Fibroblast of skin of left biceps (primary cell): ENCODE measurements around the gene LRRC7.
A peak's percentile ranks its signal among the peaks of the same experiment; 100 is the strongest.
"Not testable (repeated sequence)": the region's sequence is repeated elsewhere in the genome, so short reads cannot be mapped to it uniquely, and the experiment has no call there.

ENCODE experiments used
- DNase-seq, 2 experiments: peaks; one replicate each; pipeline ENCODE4 v3.0.0-alpha.2; 2013; ENCODE audit warnings: low read depth in 2 of 2

The LRRC7 gene

DNA sequence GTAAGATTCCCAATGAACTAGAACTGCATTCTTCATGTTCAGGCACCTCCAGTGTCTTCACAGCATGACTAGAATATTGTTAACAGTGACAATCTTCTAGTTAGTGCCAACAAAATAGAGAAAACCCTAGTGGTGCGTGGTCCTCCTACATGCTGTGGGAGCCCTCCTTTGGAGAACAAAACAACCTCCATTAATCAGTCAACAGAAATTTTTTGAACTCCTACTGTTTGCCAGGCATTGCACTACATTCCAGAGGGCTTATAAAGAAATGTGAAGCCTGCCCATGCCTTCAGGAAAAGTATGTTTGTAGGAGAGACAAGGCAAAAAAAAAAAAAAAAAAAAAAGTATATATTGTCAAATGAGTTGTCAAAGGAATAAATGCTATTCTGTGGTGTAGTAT is 385.0 kb downstream of the LRRC7 start:
- DNase-seq: no peak

DNA sequence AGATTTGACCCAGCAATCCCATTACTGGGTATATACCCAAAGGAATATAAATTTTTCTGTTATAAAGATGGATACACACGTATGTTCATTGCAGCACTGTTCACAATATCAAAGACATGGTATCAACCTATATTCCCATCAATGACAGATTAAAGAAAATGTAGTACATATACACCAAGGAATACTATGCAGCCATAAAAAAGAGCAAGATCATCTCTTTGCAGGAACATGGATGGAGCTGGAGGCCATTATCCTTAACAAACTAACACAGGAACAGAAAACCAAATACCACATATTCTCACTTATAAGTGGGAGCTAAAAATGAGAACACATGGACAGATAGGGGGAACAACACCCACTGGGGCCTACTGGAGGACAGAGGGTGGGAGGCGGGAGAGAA is 394.7 kb downstream of the LRRC7 start:
- not testable (repeated sequence) for DNase-seq

DNA sequence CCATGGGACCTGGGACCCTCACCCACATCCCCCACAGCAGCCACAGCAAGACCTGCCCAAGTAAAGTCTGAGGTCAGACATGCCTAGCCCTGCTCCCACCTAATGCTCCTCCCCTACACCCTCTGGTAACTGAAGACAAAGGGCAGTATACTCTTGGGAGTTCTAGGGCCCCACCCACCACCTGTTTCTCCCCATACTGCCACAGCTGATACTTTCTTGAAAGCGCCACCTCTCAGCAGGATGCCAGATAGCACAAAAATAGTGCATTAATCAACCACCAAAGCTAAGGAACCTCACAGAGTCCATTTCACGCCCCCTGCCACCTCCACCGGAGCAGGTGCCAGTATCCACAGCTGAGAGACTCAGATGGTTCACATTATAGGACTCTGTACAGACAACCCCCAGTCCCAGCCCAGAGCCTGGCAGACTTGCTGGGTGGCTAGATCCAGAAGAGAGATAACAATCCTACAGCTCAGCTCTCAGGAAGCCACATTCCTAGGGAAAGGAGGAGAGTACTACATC is 399.6 kb downstream of the LRRC7 start:
- DNase-seq: no peak

DNA sequence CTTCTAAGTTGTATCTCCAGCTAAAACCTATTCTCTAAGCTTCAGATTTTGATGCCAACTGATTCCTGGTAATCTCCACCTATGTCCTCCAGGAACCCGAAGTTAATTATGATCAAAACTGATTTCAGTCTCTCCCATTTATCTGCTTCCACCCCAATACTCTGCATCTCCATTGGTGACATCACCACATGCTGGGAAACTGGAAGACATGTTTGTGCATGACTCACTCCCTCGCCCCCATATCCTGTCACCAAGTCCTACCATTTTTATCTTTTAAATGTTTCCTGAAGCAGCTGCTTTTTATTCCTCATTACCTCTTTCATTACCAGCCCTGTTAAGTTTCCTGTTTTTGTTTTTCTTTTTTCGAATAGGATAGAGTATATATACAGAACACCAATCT is 409.2 kb downstream of the LRRC7 start:
- peak in 1 of 2 experiments; percentile 10 for DNase-seq

DNA sequence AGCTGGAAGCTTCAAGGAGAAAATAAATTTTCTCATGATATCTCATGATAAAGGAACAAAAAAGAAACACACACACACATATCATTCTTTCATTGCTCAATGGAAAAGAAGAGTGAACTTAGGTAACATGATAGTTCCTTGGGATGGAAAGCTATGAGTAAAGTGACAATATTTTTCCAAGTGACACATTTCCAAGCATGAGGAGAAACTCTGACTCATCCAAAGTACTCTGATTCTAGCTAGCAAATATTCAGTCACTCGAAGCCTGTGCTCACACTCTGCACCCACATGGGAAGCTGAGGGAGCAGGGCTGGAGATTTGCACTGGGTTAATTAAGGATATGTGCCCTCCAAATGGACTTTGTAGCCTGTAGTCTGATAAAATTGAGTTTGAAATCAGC is 415.3 kb downstream of the LRRC7 start:
- no peak for DNase-seq

DNA sequence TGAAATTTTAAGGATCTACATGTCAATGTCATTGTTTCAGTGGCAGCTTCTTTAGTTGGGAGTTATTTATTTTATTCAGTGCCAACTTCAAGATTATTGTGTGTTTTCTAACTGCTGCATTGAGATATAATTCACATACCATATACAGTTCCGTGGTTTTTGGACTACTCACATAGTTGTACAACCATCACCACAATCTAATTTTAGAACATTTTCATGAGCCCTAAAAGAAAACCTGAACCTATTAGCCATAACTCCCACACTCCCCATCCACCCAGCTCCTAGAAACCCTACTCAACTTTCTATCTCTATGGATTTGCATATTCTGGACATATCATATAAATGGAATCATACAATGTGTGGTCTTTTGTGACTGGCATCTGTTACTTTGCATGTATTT is 417.7 kb downstream of the LRRC7 start:
- no peak for DNase-seq

DNA sequence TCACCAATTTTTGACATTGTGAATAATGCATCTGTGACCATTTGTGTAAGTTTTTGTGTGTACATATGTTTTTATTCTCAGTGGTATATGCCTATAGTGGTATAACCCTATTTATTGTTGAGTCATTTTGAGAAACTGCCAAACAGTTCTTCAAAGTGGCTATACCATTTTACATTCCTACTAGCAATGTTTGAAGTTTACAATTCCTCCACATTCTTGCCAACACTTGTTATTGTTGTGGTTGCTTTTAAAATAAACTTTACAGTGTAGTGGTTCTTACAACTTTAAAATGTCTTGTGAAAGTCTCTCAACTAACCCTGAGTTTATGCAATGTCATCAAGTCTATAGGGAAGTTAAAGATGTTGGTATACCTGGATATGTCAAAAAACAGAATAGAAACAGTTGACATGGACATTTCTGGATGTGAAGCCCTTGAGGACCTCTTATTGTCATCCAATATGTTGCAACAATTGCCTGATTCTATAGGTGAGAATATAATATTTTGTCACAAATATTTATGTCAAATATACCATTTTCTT is 418.2 kb downstream of the LRRC7 start:
- no peak for DNase-seq

DNA sequence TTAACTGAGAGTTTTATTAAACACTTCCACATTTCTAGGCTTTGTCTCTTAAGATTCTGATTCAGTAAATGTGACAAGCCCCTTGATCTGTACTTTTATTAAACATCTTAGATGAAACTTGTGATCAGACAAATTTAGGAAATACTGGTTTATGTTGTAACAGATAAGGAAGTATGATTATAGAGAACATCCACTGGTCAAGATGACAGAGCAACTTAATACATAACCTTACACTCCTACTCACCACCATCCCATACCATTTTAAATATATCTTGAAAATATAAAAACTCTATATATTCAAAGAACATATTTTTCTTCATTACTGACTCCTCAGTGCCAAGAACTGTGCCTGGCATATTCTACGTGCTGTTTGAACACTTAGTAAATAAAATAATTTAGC is 420.2 kb downstream of the LRRC7 start:
- DNase-seq: no peak

DNA sequence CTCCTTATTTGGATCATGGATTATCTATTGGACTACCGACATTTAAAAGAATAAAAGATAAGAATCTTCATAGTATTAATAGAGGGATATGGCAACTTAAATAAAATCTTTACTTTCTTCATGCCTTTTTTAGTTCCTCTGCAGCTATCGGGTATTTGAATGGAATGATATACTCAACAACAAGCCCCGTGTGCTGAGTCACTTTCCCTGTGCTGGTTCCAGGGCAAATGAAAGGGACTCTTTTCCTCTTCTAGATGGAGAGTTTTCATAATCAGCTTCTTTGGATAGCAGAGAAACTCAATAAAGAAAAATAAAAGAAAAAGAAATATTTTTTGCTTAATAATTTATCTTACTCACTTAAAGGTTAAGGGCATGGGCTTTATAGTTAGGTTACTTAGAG is 423.9 kb downstream of the LRRC7 start:
- no peak for DNase-seq

DNA sequence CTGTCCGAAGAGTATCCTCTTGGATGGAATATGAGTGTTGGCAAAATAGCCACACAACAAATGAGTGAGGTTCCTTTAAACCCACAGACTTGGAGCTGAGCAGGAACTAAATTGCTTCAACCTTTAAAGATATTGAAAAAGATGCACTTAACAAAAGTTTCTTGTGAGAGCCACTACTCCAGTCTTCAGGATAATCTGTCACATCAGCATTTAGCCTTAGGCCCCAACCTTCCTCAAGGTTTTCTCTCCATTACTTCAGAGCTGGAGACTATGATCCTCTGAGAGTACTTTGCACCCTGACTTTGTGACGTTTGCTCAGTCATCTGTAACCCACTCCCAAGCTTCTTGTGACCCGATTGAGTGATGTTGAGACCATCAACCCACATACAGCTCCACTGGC is 424.9 kb downstream of the LRRC7 start:
- no peak for DNase-seq

DNA sequence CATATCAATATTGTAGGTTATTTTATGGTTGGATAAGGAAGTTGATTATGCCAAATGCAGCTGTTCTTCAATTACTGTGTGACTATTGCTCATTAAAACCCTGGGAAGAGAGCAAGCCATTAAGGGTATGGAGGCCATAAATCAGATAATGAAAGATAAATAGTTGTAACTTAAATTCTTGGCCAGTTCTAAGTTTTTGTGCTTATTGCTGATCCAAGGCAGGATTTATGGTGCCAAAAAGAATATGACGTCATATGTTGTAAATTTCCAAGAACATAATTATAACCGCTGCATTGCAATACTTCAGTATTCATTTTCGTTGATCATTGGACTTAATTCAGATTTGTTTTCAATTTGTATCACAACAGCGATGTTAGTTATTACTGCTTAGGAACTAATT is 426.1 kb downstream of the LRRC7 start:
- DNase-seq: no peak

DNA sequence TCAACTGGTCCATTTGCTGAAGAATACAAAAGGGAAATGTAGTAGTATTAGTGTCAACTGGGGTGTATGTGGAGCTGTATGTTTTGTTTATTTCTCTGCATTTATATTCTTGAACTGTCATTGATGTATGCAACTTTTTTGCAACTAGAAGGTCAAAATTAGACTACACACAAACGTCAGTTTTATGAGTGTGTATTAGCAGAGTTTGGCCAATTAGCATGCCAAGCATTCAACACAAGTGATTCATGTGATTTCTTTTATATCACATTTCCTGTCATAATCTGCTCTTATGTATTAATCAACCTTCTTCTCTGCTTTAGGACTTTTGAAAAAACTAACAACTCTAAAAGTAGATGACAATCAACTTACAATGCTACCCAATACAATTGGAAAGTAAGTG is 426.5 kb downstream of the LRRC7 start:
- DNase-seq: no peak

DNA sequence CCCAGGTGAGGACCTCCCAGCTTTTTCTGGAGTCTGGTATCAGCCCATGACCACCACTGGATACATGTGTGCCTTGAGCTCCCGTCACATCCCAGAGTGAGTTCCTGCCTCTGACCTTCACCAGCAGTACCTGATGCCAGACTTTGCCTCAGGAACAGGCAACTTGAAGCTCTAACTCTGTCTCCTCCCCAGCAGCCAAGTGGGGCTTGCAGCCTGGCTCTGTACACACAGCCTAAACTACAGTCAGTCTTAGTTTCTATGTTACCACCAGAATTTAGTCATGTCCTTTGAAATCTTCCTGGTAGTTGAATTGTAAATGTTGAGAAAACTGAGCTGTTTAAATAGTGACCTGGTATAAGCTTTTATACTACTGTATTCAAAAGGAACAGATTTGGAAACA is 431.1 kb downstream of the LRRC7 start:
- no peak for DNase-seq

DNA sequence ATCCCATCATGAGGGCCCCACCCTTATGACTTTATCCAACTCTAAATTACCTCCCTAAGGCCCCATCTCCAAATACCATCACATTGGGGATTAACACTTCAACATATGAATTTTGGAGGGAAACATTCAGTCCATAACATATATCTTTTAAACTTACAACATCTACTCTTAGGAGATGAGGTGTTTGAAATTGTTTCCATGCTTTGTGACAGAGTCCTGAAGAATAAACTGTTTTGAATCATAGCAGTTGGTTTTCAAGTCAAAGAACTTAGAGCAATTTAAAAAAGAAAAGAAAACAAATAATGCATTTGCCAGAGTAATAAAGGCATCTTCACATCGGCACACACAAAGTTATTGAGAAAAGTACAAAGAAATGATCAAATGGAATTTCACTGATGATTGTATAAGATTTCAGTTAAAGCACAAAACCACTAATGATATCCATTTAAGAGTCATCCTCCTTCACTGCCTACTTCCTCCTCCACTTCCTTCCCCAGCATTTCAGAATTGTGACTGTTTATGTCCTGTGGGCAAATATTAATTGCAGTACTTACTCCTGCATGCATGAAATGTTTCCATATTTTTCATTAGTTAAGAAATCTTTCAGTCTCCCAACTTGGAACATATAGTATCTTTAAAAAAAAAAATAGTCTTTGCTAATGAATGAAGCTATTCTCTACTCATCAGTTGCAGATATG is 435.6 kb downstream of the LRRC7 start:
- DNase-seq: no peak

DNA sequence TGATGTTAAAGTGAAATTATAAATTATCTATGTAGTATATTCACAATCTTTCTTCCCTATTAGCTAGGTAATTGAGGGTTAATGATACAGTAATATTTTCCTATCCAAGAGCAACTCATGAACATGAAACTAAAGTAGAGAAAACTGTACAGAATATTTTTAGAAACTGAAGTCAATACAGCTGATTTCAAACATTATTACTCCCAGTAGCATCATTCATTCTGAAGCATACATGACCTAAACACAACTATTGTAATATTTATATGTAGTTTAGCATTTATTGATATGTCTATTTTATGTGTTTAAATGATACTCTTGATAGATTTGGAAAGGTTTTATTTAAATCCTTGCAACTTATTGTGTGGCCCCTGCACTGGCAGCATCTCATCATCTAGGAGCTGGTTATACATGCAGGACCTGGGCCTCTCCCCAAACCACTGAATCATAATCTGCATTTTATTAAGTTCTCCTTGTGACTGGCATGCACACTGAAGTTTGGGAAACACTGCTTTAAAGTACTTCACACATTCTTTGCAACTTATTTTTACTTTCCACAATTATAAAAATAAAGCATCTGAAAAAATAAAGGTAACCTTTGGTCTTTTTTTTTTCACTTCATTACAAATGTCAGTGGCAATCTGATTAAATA is 437.8 kb downstream of the LRRC7 start:
- no peak for DNase-seq

DNA sequence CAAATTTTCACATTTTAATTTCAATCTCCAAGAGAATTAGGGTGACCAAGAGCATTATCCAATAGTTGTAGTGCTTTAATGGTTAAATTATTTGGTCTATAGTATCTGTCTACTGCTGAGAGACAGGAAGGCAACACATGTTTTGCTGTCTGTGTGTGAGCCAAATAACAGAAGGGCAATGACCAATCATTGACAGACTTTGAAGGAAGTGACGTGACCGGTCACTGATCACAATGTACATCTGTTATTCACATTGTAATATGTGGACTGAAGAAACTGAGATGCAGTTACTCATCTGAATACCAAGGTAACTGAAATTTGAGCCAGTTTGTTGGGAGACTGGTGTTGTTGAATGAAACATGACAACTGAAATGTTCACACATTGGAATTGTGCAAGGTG is 440.9 kb downstream of the LRRC7 start:
- no peak for DNase-seq

DNA sequence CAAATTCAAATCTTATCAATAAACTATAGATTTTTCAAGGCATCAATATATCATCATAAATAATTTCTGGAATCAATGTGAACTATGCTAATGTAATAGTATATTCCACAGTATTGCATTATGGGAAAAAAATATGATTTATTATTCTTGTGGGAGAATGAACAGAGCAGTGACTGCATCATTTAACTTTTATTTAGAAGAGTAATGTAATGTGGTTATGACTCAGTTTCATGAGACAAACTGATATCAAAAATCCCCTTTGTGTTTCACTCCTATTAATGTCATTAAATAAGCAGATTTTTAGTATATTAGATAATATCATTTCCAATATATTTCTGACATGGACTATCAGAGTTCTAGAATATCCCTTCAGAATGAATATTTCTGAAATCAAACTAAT is 450.0 kb downstream of the LRRC7 start:
- no peak for DNase-seq

DNA sequence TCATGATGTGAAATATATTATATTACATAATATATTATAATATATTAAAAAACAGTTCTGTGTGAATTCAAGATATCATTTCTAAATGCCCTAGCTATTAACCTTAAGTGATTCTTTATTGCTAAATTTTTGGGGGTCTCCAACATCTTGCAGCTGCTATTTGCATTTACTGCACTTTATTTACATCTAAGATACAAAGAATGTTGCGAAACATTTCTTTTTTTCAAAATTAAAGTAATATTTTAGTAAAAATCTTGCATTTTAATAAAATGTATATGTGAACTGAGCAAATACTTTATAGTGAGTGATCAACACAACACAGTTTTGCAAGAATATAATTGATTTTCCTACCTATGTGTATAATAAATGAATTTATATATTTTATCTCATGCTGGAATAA is 456.6 kb downstream of the LRRC7 start:
- DNase-seq: no peak

DNA sequence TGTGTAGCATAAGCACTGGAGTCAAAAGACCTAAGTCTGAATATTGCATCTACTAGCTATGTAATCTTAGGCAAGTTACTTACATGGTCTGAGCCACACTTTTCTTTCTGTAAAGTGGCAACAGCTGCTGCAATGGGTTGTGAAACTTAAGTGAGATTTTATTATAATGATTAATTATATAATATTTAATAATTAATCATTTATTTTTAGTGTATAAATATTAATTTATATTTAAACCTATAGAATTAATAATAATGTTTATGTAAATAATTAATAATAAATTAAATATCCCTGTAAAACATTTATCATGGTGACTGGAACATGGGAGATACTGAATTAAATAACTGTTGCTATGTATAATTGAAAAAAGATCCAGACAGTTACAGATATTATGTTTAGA is 457.3 kb downstream of the LRRC7 start:
- no peak for DNase-seq

DNA sequence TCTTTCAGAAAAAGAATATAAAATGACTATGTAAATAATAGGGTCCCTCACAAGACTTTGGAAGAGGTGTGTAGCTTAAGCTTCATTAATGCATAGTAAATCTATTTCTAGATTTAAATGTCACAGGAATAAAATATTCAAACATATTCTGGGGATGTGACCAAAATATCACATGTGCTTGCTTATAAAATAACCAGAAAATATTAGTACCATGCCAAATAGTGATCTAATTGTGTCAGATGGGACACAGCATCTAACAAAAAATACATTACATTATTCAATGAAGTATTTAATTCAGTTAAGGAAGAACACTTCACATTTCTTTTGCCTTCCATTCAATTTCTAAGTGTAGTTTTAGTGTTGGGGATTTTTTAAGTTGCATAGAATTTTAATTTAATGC is 458.1 kb downstream of the LRRC7 start:
- no peak for DNase-seq

DNA sequence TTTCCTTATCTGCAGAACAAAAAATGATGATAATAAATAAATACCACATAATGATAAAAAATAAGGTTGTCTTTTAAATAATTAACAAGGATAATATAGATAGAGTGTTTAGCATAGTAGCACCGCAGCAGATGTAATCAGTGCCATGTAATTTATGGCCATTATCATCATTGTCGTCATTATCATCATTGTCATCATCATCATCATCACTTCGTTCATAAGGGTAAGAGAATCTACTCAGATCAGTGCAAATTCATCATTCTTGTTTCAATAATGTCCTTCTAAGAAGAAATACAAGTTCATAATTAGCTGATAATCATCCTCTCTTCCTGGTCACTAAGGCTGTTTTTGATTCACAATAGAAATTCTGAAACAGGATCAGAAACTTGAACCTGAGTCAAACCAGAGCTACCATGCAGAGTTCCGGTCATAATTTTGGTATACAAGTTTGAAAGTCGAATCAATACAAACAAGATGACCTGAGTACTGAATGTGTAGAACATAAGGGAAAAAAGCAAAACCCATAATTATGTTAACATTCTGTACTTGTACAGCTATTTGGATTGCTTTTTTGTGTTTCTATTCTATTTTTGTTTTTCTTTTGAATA is 465.6 kb downstream of the LRRC7 start:
- no peak for DNase-seq

DNA sequence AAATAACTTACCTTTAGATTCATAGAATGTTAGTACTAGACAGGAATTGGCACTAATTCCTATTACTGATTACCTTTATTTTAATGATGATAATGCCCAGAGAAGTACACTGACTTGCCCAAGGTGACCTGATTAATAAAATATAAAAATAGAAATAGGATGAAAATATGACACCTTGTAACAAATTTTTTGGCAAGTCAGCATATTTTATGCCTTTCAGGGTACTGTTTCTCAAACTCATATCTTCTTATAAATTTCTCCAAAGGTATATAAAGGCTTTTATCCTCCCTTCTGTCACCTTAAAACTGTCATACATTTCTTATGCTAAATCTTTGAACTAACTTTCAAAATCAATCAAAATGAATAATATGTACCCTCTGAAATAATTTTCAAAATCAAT is 466.2 kb downstream of the LRRC7 start:
- DNase-seq: no peak

DNA sequence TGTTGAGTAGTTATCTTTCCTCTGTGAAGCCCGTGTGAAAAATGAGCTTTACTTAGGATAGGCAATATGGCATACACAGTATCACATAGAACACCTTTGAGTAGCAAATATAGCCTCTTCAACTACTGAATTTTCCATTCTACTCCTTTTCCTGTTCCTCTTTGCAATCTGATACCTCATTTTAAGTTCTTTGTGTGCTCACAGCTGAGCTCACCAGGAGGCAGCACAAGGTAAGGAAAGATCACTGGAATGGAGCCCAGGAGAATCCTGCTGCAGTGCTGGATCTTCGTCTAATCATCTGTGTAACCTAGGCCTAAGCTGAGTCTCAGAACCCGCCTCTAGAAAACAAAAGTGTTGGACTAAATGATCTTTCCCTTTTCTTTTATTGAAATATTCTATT is 466.7 kb downstream of the LRRC7 start:
- peak; percentile 41 to 42 for DNase-seq
